Occipital lobe (tissue), 2 donors: ENCODE data around the gene MCC. TPM values are rescaled to one million over a fixed set of nuclear protein-coding genes. Genes with fewer than 3 reads are reported as not detected.

Experiments used
- DNase-seq: peaks from one replicate; lab custom pipeline; 2025; lab: John Stamatoyannopoulos, UW
- total RNA-seq: library from RNA; depleted of rRNA; stranded (reverse); fragments of >200 nt; gene quantifications from one replicate; pipeline ENCODE4 v1.2.3, GENCODE V29; 2014

The MCC gene
- total RNA-seq, 1 donor from 2014 or later, result 15.8 TPM

GRCh38 chr5:113058706-113059226 lies 429.5 kb downstream of the MCC start:
- no peak for DNase-seq

- no peak for DNase-seq
Measured at GRCh38 chr5:113058269-113058668, 430.0 kb downstream of the MCC start.

- peak; percentile 42 for DNase-seq
Measured at GRCh38 chr5:113057557-113057984, 430.7 kb downstream of the MCC start.

GRCh38 chr5:113056988-113057387 lies 431.3 kb downstream of the MCC start:
- DNase-seq, result no peak

- no peak for DNase-seq
Measured at GRCh38 chr5:113054899-113055298, 433.4 kb downstream of the MCC start.

GRCh38 chr5:113053511-113053995 lies 434.7 kb downstream of the MCC start:
- no peak for DNase-seq

GRCh38 chr5:113052041-113052795 lies 436.0 kb downstream of the MCC start:
- DNase-seq, result no peak

- DNase-seq, result no peak
Measured at GRCh38 chr5:113050721-113051382, 437.4 kb downstream of the MCC start.

- DNase-seq, result no peak
Measured at GRCh38 chr5:113048931-113049330, 439.3 kb downstream of the MCC start.

- no peak for DNase-seq
Measured at GRCh38 chr5:113047733-113048652, 440.3 kb downstream of the MCC start.

- no peak for DNase-seq
Measured at GRCh38 chr5:113047234-113047633, 441.0 kb downstream of the MCC start.

GRCh38 chr5:113044776-113045465 lies 443.3 kb downstream of the MCC start:
- no peak for DNase-seq

- DNase-seq, result no peak
Measured at GRCh38 chr5:113043491-113043931, 444.7 kb downstream of the MCC start.

GRCh38 chr5:113042491-113043243 lies 445.6 kb downstream of the MCC start:
- DNase-seq, result no peak

GRCh38 chr5:113040672-113041260 lies 447.5 kb downstream of the MCC start:
- no peak for DNase-seq

- DNase-seq, result no peak
Measured at GRCh38 chr5:113039934-113040285, 448.3 kb downstream of the MCC start.

GRCh38 chr5:113039229-113039933 lies 448.9 kb downstream of the MCC start:
- no peak for DNase-seq

GRCh38 chr5:113038714-113039113 lies 449.5 kb downstream of the MCC start:
- DNase-seq, result no peak

- no peak for DNase-seq
Measured at GRCh38 chr5:113038136-113038535, 450.1 kb downstream of the MCC start.
